GM18907 (cell line): ENCODE data around the gene MED16.
"Not testable (repeated sequence)": the region's sequence is repeated elsewhere in the genome, so short reads cannot be mapped to it uniquely, and the experiment has no call there.

ENCODE experiments used
- ATAC-seq: cut with Tn5 transposase; IDR thresholded peaks from one replicate; pipeline ENCODE4 v1.9.1; 2021; ENCODE audit warnings: mild to moderate bottlenecking, moderate library complexity; ENCODE audit not compliant: unreplicated experiment

The MED16 gene

DNA sequence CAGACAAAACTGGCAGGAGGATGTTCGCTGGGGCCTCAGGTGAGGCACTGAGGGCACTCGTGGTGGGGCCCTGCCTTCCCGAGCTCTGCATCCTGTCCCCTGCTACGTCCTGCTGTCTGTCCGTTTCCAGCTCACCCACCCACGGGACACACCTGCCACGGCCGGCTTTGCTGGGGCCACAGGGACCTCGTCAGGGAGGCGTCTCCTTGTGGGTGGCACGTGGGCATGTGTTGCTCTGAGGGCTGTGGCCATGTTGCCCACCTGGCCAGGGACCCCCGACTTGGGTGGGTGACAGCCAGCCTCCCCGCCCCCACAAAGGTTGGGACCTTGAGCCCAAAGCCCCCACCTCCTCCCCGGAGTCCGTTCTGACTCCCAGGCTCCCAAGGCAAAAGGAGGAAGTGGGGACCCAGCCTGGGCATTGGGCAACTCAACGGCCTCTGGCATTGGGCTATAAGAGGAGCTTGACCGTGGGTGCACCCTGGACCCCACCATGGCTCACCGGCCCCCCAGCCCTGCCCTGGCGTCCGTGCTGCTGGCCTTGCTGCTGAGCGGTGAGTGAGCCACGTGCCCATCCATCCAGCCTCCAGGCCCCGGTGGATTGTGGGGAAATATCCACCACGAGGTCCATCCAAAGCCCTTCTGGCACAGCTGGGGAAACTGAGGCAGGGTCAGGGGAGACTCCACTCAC lies 52.3 kb downstream of the MED16 start, which contains the start of gene PRTN3:
Gene PRTN3 (plus strand): TSS at position 481 of the 688 bp plus-strand sequence. CDS start 10 bp downstream, at position 491.
- ATAC-seq: no peak

DNA sequence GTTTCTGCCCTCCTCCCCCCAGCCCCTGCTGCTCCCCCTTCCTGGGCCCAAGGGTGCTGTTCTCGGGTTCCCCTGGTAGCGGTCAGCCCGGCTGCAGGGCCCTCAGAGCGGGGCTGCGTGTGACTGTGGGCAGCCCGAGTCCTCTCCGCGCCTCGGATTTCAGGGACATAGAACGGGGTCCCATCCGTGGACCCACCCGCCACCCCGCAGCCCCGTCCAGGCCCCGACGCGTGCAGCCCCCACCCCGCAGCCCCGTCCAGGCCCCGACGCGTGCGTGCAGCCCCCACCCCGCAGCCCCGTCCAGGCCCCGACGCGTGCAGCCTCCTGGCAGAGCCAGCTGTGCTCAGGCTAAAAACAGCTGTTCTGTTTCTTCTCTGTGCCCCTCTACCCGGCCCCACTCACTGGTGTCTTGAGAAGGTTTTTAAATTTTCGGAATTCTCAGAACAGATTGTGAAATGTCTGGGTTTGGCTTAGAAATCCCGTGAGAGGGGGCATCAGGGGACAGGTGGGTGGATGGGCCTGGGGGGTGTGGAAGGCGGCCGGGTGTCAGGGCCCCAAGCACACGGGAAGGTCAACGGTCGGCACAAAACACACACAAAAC lies 57.7 kb downstream of the MED16 start:
- ATAC-seq: no peak

GRCh38 chr19:834216-834615 lies 58.8 kb downstream of the MED16 start:
- ATAC-seq: no peak

DNA sequence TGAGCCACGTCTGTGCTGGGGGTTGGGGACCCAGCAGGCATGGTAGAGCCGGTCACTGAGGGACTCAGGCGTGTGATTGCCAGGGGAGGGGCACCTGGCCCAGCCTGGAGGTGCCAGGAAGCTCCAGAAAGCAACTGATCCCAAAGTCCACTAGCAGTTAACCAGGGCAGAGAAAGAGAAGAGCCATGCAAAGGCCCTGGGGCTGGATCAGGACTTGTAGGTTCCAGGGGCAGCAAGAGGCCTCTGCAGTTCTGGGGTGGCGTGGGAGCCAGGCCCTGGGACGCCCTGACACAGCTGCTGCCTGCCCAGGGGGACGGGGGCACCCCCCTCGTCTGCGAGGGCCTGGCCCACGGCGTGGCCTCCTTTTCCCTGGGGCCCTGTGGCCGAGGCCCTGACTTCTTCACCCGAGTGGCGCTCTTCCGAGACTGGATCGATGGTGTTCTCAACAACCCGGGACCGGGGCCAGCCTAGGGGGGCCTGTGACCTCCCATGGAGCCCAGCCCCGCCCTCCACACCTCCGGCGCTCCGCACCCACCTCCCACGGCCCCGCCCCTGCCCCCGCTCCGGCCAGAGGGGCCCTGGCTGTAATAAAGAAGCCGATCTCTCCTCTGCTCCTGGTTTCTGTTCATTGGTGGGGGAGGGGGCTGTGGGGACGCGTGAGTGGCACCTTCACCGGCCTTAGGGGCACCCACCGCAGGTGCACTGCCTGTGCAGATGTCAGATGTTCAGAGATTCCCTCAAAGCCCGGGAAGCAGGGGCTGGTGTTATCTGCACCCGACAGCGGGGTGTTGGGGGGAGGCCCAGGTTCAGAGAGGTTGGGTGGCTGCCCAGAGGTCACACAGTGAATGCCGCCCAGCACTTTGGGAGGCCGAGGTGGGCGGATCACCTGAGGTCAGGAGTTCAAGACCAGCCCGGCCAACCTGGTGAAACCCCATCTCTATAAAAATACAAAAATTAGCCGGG lies 61.3 kb downstream of the MED16 start:
- no peak for ATAC-seq

DNA sequence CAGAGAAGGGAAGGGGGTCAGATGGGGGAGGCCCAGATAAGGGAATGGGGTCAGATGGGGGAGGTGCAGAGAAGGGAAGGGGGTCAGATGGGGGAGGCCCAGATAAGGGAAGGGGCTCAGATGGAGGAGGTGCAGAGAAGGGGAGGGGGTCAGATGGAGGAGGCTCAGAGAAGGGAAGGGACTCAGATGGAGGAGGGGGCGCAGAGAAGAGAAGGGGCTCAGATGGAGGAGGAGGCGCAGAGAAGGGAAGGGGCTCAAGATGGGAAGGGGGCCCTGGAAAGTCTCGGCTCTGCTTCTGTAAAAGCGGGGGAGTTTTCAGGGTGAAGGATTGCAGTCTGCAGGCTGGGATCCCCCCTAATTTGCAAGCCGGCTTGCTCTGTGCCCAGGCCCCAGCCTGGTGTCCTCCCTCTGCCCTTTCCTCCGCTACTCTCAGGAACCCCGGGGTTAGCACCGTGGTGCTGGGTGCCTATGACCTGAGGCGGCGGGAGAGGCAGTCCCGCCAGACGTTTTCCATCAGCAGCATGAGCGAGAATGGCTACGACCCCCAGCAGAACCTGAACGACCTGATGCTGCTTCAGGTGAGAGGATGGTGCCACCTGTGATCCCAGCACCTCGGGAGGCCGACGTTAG lies 63.7 kb downstream of the MED16 start:
- ATAC-seq: no peak

- ATAC-seq: no peak
Observed at GRCh38 chr19:827710-828321, 65.2 kb downstream of the MED16 start, which contains the start of gene AZU1. Gene AZU1, plus strand, starts transcription at chr19:827837. Its CDS starts 10 bp downstream, at chr19:827847.

DNA sequence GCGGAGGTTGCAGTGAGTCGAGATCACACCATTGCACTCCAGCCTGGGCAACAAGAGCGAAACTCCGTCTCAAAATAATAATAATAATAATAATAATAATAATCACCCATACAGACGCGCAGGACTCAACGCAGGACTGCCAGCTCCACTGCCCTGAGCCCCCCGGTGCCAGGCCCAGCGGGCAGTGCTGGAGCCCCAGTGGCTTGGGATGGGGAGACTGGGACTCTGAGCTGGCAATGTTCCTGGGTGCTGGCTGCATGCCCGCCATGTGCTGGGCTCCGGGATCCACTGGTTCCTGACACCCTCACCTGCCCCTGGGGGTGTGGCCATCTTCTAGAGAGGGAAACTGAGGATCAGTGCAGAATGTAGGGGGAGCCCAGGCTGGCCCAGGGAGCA lies 65.7 kb downstream of the MED16 start:
- no peak for ATAC-seq

GRCh38 chr19:825897-826644 lies 66.9 kb downstream of the MED16 start:
- ATAC-seq: no peak

GRCh38 chr19:824885-825284 lies 68.1 kb downstream of the MED16 start:
- no peak for ATAC-seq

GRCh38 chr19:823565-824121 lies 69.3 kb downstream of the MED16 start:
- ATAC-seq: no peak

GRCh38 chr19:821825-822503 lies 71.0 kb downstream of the MED16 start, which contains the start of gene PLPPR3:
Gene PLPPR3, minus strand, starts transcription at chr19:821955. Its CDS starts 396 bp downstream, at chr19:821559.
- no peak for ATAC-seq

DNA sequence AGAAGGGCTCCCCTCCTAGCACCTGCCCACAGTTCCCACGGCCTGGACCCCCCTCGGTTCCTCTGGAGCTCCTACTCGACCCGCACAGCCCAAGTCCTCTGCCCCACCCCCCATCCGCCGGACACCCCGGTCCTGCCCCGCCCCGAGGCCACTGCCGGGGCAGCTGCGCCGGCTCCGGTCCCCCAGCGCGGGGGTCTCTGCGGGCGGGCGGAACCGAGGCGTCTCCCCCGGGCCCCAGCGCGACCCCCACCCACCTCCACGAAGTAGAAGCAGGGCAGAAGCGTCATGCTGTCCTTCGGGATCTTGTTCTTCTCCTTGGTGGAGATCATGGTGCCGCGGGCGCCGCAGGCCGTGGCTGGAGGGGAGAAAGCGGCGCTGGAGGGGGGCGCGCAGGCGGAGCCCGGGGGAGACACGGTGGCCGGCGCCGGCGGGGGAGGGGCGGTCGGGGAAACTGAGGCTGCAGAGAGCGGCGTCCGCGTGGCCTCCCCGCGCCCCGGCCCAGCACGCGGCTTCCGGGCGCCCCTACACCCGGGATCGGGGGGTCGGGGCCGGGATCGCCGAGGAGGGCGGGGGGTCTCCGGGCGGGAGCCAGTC lies 71.7 kb downstream of the MED16 start:
- ATAC-seq: no peak

- not testable (repeated sequence) for ATAC-seq
Observed at GRCh38 chr19:820212-820611, 72.8 kb downstream of the MED16 start.
